Stomach (tissue), 9 donors: Measurements from ENCODE around the gene CTIF. TPM values are rescaled to one million over a fixed set of nuclear protein-coding genes. Genes with fewer than 3 reads are reported as not detected.

Experiments used
- DNase-seq, 2 donors: peaks; one replicate each; pipeline versions ENCODE4 v3.0.0 to v3.0.0-alpha.2; 2013 to 2019
- H3K27ac ChIP-seq, 5 donors: fragments of 200-600 bp in 4 of 5; sonication (generic) in 4 of 5; one replicate each; pipeline ENCODE4 v1.5.1; 2013 to 2019; ENCODE audit warnings: mild to moderate bottlenecking in 1 of 5, moderate library complexity in 1 of 5
- H3K27me3 ChIP-seq, 3 donors: fragments of 200-600 bp; sonication (generic); one replicate each; pipeline ENCODE4 v1.5.1; 2017 to 2019; ENCODE audit warnings: mixed run types in 1 of 3
- H3K36me3 ChIP-seq, 4 donors: fragments of 200-600 bp; sonication (generic); 1 replicate in 3 of 4; 2 replicates in 1 of 4; pipeline ENCODE4 v1.5.1; 2016 to 2019
- H3K4me1 ChIP-seq, 4 donors: fragments of 200-600 bp; sonication (generic); one replicate each; pipeline ENCODE4 v1.5.1; 2016 to 2019
- H3K4me3 ChIP-seq, 4 donors: fragments of 200-600 bp; sonication (generic) in 3 of 4; one replicate each; pipeline ENCODE4 v1.5.1; 2016 to 2019; ENCODE audit warnings: mild to moderate bottlenecking in 1 of 4
- H3K9me3 ChIP-seq, 4 donors: fragments of 200-600 bp; sonication (generic); one replicate each; pipeline ENCODE4 v1.5.1; 2016 to 2019
- EP300 ChIP-seq: sonication (generic); formaldehyde crosslinking; IDR thresholded peaks from one replicate; pipeline ENCODE4 v1.6.1; 2017; ENCODE audit warnings: antibody characterized with exemption
- POLR2A ChIP-seq, 4 donors: fragments of 450-650 bp; IDR thresholded peaks; one replicate each; pipeline ENCODE4 v1.6.1; 2016; ENCODE audit warnings: antibody characterized with exemption in 4 of 4, control low read depth in 2 of 4, mild to moderate bottlenecking in 1 of 4, moderate library complexity in 1 of 4
- POLR2AphosphoS5 ChIP-seq, 3 donors: sonication (generic); formaldehyde crosslinking; IDR thresholded peaks; one replicate each; pipeline ENCODE4 v1.6.1; 2016; ENCODE audit warnings: antibody characterized with exemption in 3 of 3
- WGBS, 5 donors: extraction: QIAGEN DNeasy Blood & Tissue Kit in 3 of 5; methylation state at CpG; one replicate each; pipeline versions ENCODE4 v1.1.5 to v1.1.7; 2013 to 2018; 5-methylcytosine and 5-hydroxymethylcytosine counted together
- intact Hi-C: fragments of 100-400 bp; cut with DNase I; formaldehyde crosslinking; loops from one replicate; pipeline ENCODE4 v1.15.1; 2023; ENCODE audit warnings: low total_unique reads
- polyA plus RNA-seq, 3 donors: library from polyadenylated mRNA; stranded (reverse); fragments of 200-250 nt; gene quantifications; one replicate each; pipeline ENCODE4 v1.2.3, GENCODE V29; 2013
- total RNA-seq, 5 donors: library from RNA; depleted of rRNA; stranded (reverse); fragments of >200 nt; gene quantifications; one replicate each; pipeline versions ENCODE4 v1.1.0 to v1.2.3, GENCODE V29; 2014 to 2016
- TF ChIP-seq, protein P1 (sequence below), 7 experiments: fragments of 450-650 bp in 4 of 7; fragments of 200-600 bp in 3 of 7; sonication (generic) in 3 of 7; IDR thresholded peaks; one replicate each; pipeline ENCODE4 v1.5.1; 2016 to 2019; ENCODE audit warnings: antibody characterized with exemption in 7 of 7, control low read depth in 2 of 7, mild to moderate bottlenecking in 1 of 7
- donor health status: healthy with polysubstance abuse.
- donor health status: Bipolar disorder and iron deficiency.
- donor health status: healthy.

CTIF gene
- total and polyA plus RNA-seq, 8 donors: 16.3 to 105 (median 30.3) TPM

DNA sequence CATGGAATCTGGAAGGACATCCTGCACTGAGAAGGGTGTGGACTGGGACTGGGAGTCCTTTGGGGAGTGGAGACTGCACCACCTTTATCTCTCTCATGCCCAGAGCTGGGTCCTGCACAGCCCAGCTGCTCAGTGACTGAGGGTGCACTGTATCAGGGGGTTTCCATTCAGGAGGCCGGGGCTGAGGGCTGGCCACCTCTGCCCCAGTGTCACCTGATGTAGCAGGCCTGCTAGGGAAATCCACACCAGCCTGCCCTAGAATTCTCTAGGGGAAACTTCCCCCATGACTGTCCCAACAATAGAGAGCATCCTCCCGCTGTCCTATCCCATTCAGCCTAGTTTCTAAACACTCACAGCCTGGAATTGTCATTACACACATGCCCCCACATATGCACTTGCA is 116.7 kb downstream of the CTIF start:
- TF ChIP-seq EP300 (no peak), POLR2A (IDR thresholded peaks at IDR 0.05) (no peak)
- DNase-seq: no peak
- Histone ChIP-seq H3K36me3 (no peaks in the 10 kb centered on the region), H3K4me3 (no peak overlapping the region), H3K27ac (no peak overlapping the region), H3K9me3 (no peaks in the 10 kb centered on the region), H3K27me3 (no peaks in the 10 kb centered on the region), H3K4me1 (peaks cover 0 to 5% (median 3%) of the 10 kb centered on the region in 4 donors)
- 83 to 94% (median 85%) methylated on average over 1 to 2 of the region's 2 CpGs for WGBS, 5 donors
- intact Hi-C loops: no loop called here

- Histone ChIP-seq H3K27me3 (no peaks in the 10 kb centered on the region), H3K27ac (no peak overlapping the region), H3K9me3 (no peaks in the 10 kb centered on the region), H3K36me3 (no peaks in the 10 kb centered on the region), H3K4me3 (no peak overlapping the region), H3K4me1 (peaks cover 0 to 12% (median 9%) of the 10 kb centered on the region in 4 donors)
- TF ChIP-seq, protein P1, sequence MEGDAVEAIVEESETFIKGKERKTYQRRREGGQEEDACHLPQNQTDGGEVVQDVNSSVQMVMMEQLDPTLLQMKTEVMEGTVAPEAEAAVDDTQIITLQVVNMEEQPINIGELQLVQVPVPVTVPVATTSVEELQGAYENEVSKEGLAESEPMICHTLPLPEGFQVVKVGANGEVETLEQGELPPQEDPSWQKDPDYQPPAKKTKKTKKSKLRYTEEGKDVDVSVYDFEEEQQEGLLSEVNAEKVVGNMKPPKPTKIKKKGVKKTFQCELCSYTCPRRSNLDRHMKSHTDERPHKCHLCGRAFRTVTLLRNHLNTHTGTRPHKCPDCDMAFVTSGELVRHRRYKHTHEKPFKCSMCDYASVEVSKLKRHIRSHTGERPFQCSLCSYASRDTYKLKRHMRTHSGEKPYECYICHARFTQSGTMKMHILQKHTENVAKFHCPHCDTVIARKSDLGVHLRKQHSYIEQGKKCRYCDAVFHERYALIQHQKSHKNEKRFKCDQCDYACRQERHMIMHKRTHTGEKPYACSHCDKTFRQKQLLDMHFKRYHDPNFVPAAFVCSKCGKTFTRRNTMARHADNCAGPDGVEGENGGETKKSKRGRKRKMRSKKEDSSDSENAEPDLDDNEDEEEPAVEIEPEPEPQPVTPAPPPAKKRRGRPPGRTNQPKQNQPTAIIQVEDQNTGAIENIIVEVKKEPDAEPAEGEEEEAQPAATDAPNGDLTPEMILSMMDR (IDR thresholded peaks at IDR 0.05): no peak
- TF ChIP-seq POLR2A (IDR thresholded peaks at IDR 0.05) (no peak), POLR2AphosphoS5 (IDR thresholded peaks at IDR 0.05) (no peak), EP300 (no peak)
- DNase-seq: no peak
- intact Hi-C loops: no loop called here
- WGBS, 5 donors: 79 to 93% (median 88%) methylated on average over 2 of the region's 2 CpGs
These were observed 117.3 kb downstream of the CTIF start for GRCh38 chr18:48656176-48656575.

DNA sequence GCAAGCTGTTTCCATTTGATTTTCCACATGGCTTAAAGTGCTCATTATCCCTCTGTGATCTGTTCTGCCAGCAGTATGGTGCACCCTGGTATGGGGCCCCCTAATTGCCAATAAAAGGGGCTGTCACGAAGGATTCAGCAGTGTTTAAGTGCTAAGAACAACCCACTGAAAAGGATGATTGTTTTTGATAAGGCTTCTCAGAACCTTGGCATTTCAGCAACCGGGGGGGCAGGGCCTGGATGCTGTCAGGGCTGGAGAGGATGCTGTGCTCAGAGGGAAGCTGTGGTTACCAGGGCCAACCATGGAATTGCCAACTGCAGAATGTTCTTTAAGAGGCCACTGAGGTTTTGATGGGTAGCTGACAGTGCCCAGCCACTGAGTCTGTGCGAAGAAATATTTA is 117.8 kb downstream of the CTIF start:
- Histone ChIP-seq H3K36me3 (no peaks in the 10 kb centered on the region), H3K27me3 (no peaks in the 10 kb centered on the region), H3K27ac (no peak overlapping the region), H3K4me3 (no peak overlapping the region), H3K9me3 (no peaks in the 10 kb centered on the region), H3K4me1 (peaks cover 3 to 16% (median 11%) of the 10 kb centered on the region in 4 donors)
- intact Hi-C loops: no loop called here
- no peak for DNase-seq
- TF ChIP-seq, protein P1 (IDR thresholded peaks at IDR 0.05): no peak
- TF ChIP-seq POLR2A (IDR thresholded peaks at IDR 0.05): no peak
- 77 to 91% (median 88%) methylated on average over 3 of the region's 3 CpGs for WGBS, 5 donors

DNA sequence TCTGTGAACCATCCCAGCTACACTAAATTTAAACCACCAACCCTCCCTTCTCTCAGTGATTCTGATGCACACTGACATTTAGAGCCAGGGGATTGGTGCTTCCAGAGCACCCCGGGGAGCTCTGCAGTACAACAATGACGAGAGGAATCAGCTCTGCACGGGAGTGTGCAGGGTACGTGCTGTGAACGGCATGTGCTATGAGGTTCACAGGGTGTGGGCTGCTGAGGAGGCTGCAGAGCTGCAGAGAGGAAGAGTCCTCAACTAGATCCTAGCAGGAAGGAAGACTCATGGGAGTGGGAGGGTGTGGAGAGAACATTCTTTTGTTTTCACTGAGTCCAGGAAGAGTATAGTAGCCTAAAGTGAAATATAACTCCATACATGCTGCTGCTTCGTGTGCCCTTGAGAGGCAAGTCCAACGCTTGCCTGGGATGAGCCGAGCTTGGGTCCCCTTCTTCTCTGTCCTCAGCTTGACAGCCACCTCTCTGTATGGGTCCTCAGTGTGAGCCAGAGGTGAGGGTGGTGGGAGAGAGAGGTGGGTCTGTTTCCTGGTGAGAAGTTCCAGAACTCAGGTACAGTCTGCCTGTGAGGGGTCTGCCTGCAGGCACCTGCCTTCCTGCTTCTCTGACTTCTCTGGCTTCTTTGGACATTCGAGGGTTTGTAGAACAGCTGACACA is 118.8 kb downstream of the CTIF start:
- TF ChIP-seq POLR2AphosphoS5 (IDR thresholded peaks at IDR 0.05) (no peak), EP300 (no peak), POLR2A (IDR thresholded peaks at IDR 0.05) (no peak)
- TF ChIP-seq, protein P1 (IDR thresholded peaks at IDR 0.05): no peak
- no peak for DNase-seq
- WGBS, 5 donors: 74 to 84% (median 77%) methylated on average over 9 of the region's 9 CpGs

GRCh38 chr18:48658721-48659120 is 119.9 kb downstream of the CTIF start:
- TF ChIP-seq POLR2AphosphoS5 (IDR thresholded peaks at IDR 0.05) (no peak), EP300 (no peak), POLR2A (IDR thresholded peaks at IDR 0.05) (no peak)
- TF ChIP-seq, protein P1 (IDR thresholded peaks at IDR 0.05): no peak
- H3K27me3 ChIP-seq: no peaks in the 10 kb centered on the region
- WGBS, 5 donors: 63 to 74% (median 73%) methylated on average over 3 to 5 of the region's 5 CpGs
- H3K27ac ChIP-seq: no peak overlapping the region
- no peaks in the 10 kb centered on the region for H3K9me3 ChIP-seq
- intact Hi-C loops: no loop called here
- peak in 1 of 2 donors; percentile 7 for DNase-seq
- H3K4me1 ChIP-seq: peaks cover 15 to 37% (median 25%) of the 10 kb centered on the region in 4 donors
- H3K36me3 ChIP-seq: no peaks in the 10 kb centered on the region
- no peak overlapping the region for H3K4me3 ChIP-seq

More for the DNA sequence above, 118.8 kb downstream of the CTIF start:
- intact Hi-C loops: no loop called here
- peaks cover 12 to 26% (median 18%) of the 10 kb centered on the region in 4 donors for H3K4me1 ChIP-seq
- H3K9me3 ChIP-seq: no peaks in the 10 kb centered on the region
- H3K27ac ChIP-seq: no peak overlapping the region
- H3K36me3 ChIP-seq: no peaks in the 10 kb centered on the region
- no peak overlapping the region for H3K4me3 ChIP-seq
- no peaks in the 10 kb centered on the region for H3K27me3 ChIP-seq
